Right lobe of liver (tissue), 4 donors: Measurements from ENCODE around the gene DENR.

Experiments used
- POLR2A ChIP-seq: fragments of 450-650 bp; IDR thresholded peaks from one replicate; pipeline ENCODE4 v1.6.1; 2017; ENCODE audit warnings: antibody characterized with exemption, mild to moderate bottlenecking
- TF ChIP-seq, protein P1 (sequence below), 4 donors: fragments of 200-600 bp in 3 of 4; fragments of 450-650 bp in 1 of 4; IDR thresholded peaks; one replicate each; pipeline versions ENCODE4 v1.5.1 to v1.8.0; 2016 to 2022; ENCODE audit warnings: antibody characterized with exemption in 4 of 4, mild to moderate bottlenecking in 2 of 4
- donor health status: DM: no; HTN: no; CAD: no.
- donor health status: DM: no; HTN: no; CAD: no.
- donor health status: DM: no; HTN: yes; CAD: no.

DNA sequence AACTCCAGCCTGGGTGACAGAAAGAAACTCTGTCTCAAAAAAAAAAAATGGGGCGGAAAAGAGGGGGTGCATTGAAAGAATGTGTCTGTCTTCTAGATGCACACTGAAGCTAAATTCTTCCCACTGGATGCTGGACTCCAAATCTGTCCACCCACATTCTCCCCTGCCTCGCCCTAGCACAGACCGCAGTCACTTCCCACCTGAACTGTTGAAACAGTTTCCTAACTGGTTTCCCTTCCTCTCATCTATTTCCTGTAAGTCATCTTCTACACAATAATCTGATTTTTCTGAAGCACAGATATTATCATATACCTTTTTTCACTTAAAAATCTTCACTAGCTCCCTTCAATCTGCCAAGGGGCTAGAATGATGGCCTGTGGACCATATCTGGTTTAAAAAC is 20.5 kb upstream of the DENR start:
- TF ChIP-seq, protein P1, sequence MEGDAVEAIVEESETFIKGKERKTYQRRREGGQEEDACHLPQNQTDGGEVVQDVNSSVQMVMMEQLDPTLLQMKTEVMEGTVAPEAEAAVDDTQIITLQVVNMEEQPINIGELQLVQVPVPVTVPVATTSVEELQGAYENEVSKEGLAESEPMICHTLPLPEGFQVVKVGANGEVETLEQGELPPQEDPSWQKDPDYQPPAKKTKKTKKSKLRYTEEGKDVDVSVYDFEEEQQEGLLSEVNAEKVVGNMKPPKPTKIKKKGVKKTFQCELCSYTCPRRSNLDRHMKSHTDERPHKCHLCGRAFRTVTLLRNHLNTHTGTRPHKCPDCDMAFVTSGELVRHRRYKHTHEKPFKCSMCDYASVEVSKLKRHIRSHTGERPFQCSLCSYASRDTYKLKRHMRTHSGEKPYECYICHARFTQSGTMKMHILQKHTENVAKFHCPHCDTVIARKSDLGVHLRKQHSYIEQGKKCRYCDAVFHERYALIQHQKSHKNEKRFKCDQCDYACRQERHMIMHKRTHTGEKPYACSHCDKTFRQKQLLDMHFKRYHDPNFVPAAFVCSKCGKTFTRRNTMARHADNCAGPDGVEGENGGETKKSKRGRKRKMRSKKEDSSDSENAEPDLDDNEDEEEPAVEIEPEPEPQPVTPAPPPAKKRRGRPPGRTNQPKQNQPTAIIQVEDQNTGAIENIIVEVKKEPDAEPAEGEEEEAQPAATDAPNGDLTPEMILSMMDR (IDR thresholded peaks at IDR 0.05): no peak
- TF ChIP-seq POLR2A: no peak
